ENCODE data around the gene EMX2. TPM values are rescaled to one million over a fixed set of nuclear protein-coding genes. Genes with fewer than 3 reads are reported as not detected.
A peak's percentile ranks its signal among the peaks of the same experiment; 100 is the strongest.

EMX2 gene
- total and polyA plus RNA-seq, 12 donors, result 0.13 to 0.59 (median 0.15) TPM; not detected in 7

GRCh38 chr10:117532003-117532385 lies 10.6 kb upstream of the EMX2 start:
- ATAC-seq (no peak), DNase-seq (no peak)
- Histone ChIP-seq H3K4me3 (no peak overlapping the region), H3K36me3 (no peaks in the 10 kb centered on the region), H3K27me3 (peaks cover 26 to 100% (median 97%) of the 10 kb centered on the region in 7 donors), H3K4me1 (peaks cover 4 to 27% (median 20%) of the 10 kb centered on the region in 9 donors), H3K27ac (no peak overlapping the region), H3K9me3 (no peaks in the 10 kb centered on the region)
- 19 to 21% methylated on average over 3 of the region's 3 CpGs for WGBS, 2 donors
- intact Hi-C loops (cut with DNase I), result loop anchor here in 4 of 10 donors (10.0 kb wide), 2 partner anchors 573 to 713 kb away; no protein-coding TSS in a partner anchor
- no peak for TF ChIP-seq CTCF (IDR thresholded peaks at IDR 0.05)

- peaks cover 4 to 31% (median 21%) of the 10 kb centered on the region in 9 donors for H3K4me1 ChIP-seq
- H3K27me3 ChIP-seq, result peaks cover 29 to 100% (median 97%) of the 10 kb centered on the region in 7 donors
- H3K9me3 ChIP-seq, result no peaks in the 10 kb centered on the region
- ATAC-seq (no peak), DNase-seq (no peak)
- H3K4me3 ChIP-seq, result no peak overlapping the region
- intact Hi-C loops (cut with DNase I), result loop anchor here in 4 of 10 donors (10.0 kb wide), 2 partner anchors 572 to 712 kb away; no protein-coding TSS in a partner anchor
- WGBS, 2 donors, result 3 to 5% methylated on average over 33 of the region's 33 CpGs
- no peak for TF ChIP-seq CTCF (IDR thresholded peaks at IDR 0.05)
- no peaks in the 10 kb centered on the region for H3K36me3 ChIP-seq
- H3K27ac ChIP-seq, result no peak overlapping the region
Observed at GRCh38 chr10:117532451-117533107, 10.0 kb upstream of the EMX2 start.

GRCh38 chr10:117533507-117534281 lies 8.9 kb upstream of the EMX2 start:
- H3K4me1 ChIP-seq, result peaks cover 4 to 37% (median 21%) of the 10 kb centered on the region in 9 donors
- whole genome bisulfite sequencing, 2 donors, result 3 to 5% methylated on average over 24 of the region's 24 CpGs
- TF ChIP-seq CTCF (IDR thresholded peaks at IDR 0.05), result no peak
- intact Hi-C loops (cut with DNase I), result loop anchor here in 4 of 10 donors (10.0 kb wide), 2 partner anchors 571 to 711 kb away; no protein-coding TSS in a partner anchor
- no peak overlapping the region for H3K27ac ChIP-seq
- peaks cover 34 to 100% (median 98%) of the 10 kb centered on the region in 7 donors for H3K27me3 ChIP-seq
- DNase-seq, result no peak
- ATAC-seq, result no peak
- H3K9me3 ChIP-seq, result no peaks in the 10 kb centered on the region
- peak overlapping the region in 1 of 10 donors; percentile 45 for H3K4me3 ChIP-seq
- H3K36me3 ChIP-seq, result no peaks in the 10 kb centered on the region

Data from heart right ventricle (tissue), 16 donors.